Stimulated activated CD4-positive, alpha-beta T cell treated with anti-CD3 and anti-CD28 coated beads, Interleukin-1b, Interleukin-23, amount 100 ng/mL, for 4 hours (primary cell): Measurements from ENCODE around the gene STK16.
A peak's percentile ranks its signal among the peaks of the same experiment; 100 is the strongest.

Source experiments
- DNase-seq, 2 donors: peaks; one replicate each; pipeline ENCODE4 v3.0.0-alpha.2; 2020; ENCODE audit warnings: low read depth in 2 of 2

Gene STK16

DNA sequence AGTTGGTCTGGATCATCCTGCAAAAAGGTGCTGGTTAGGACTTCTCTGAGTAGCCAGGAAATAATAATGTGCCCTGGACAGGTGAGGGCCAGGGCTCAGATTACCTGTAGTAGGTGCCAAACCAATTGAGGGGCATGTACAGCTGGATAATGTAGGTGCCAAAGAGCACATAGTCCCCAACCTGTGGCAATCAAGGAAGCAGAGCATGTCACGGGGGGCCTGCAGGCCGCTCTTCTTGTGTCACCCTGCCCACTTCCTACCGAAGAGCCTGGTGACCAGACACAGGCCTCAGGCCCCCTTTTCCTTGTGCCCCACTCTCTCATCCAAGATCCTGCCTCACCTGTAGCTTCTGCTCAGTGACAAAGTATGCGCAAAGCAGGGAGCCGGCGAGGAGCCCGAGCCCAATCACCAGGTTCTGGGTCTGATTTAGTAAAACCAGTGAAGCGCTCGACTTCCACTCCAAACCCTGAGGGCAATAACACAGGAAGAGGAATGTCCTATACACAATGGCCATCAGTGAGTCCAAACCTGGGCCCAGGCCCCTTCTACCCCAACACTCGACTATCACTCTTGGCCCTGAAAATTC lies 31.7 kb upstream of the STK16 start:
- no peak for DNase-seq

DNA sequence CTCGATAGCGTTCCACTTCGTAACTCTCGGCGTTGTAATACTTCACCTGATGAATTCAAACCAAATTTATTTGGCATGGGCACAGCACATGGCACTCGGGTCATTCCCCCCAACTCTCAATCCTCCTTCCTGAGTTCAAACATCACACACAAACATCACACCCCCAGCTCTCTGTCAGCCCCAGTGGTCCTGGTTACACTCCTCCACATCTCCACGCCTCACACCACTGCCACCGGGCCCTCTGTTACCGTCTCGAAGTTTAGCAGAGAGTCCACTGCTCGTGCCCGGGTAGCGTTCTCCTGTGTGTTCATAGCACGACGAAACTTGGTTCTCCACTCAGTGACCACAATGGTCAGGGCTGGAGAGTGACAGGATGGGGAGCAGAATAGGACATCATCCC lies 31.1 kb upstream of the STK16 start:
- no peak for DNase-seq

DNA sequence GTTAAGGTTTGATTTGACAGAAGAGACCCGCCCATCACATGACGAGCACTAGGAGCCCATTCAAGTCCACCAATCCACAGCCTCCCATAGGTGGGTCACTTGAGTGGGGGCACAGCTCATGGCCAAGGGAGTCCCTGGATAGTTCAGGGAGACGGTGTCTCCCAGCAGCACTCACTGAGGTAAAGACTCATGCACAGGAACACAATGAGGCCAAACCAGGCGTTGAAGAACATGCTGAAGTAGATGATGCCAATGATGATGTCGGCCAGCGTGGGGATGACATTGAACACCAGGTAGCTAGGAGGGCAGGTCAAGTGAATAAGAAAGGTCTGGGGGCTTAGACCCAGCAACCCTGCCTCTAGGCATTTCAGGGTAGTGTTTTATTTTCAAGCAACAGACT lies 30.5 kb upstream of the STK16 start:
- no peak for DNase-seq

- no peak for DNase-seq
Observed at GRCh38 chr2:219215871-219216534, 29.3 kb upstream of the STK16 start.

DNA sequence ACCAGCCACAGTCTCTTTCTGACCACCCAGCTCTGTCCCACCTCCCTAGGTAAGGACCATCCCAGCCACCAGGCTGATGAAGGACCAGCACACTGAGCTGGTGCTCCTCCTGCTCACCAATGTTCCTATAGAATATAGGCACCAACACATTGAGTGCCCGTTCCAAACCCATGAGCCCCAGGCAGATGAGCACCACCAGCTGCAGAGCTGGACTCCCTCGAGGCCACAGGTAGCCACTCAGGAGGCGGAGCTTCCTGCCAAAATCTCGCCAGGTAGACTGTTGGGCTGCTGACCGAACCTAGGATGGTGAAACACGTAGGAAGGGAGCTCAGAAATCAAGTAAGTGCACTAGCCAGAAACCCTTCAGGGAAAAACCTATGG lies 28.8 kb upstream of the STK16 start:
- DNase-seq = no peak

- no peak for DNase-seq
Observed at GRCh38 chr2:219218217-219218731, 27.0 kb upstream of the STK16 start.

- DNase-seq = peak; percentile 83 to 87
Observed at GRCh38 chr2:219218732-219219701, 26.3 kb upstream of the STK16 start, which contains the start of gene ABCB6. Gene ABCB6, minus strand, starts transcription at chr2:219218958. Its CDS starts 285 bp downstream, at chr2:219218673.

DNA sequence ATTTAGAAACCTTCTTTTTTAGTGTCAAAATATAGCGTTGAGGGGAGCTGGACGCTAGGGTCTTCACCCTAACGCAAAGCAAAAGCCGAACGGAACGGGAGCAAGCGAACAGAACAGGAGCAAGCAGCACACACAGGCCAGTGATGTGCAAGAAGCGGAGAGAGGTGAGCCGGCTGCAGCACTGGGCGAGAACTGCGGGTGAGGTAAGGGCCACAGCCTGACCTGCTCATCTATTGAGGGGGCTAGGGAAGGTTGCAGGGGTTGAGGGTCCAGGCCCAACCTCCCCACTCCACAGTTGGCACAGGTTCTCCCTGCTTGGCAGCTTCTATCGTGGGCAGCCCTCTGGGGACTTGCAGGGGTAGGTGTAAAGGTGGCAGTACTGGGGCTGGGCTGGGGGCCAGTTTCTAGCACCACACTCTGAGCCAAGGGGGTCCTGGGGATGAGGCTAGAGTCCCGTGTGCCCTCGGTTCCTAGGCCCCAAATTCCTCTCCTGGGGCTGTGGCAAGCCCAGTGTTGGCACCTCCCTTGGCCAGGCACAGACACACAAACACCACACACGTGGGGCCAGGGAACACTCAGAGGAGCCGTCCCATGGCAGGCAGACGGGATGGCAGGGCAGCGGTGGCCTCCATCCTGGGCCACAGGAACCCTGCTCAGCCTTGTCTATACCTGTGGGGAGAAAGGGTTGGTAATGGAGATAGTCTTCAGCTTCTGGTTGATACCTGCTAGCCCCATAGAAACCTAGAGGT lies 25.3 kb upstream of the STK16 start:
- no peak for DNase-seq

GRCh38 chr2:219220652-219221402 lies 24.5 kb upstream of the STK16 start:
- no peak for DNase-seq

- DNase-seq = no peak
Observed at GRCh38 chr2:219221957-219222518, 23.2 kb upstream of the STK16 start.

GRCh38 chr2:219223831-219224610 lies 21.3 kb upstream of the STK16 start:
- no peak for DNase-seq

DNA sequence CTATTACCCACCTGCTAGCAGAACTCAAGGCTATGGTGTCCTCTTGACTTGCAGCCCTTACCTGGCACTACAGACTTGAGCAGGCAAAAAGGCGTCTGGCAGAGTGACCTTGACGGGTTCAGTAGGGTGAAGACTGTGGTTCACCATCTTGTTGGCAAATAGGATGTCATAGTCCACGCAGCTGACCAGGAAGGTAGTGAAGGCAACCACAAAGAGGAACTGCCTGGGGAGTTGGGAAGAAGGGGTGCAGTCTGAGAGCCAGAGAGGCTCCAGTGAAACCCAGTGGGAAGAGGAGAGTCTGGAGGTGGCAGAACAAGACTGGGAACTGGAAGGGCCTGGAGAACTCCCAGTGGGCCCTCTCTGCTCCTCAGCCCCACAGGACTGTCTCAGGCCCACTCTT lies 19.9 kb upstream of the STK16 start:
- DNase-seq = no peak

DNA sequence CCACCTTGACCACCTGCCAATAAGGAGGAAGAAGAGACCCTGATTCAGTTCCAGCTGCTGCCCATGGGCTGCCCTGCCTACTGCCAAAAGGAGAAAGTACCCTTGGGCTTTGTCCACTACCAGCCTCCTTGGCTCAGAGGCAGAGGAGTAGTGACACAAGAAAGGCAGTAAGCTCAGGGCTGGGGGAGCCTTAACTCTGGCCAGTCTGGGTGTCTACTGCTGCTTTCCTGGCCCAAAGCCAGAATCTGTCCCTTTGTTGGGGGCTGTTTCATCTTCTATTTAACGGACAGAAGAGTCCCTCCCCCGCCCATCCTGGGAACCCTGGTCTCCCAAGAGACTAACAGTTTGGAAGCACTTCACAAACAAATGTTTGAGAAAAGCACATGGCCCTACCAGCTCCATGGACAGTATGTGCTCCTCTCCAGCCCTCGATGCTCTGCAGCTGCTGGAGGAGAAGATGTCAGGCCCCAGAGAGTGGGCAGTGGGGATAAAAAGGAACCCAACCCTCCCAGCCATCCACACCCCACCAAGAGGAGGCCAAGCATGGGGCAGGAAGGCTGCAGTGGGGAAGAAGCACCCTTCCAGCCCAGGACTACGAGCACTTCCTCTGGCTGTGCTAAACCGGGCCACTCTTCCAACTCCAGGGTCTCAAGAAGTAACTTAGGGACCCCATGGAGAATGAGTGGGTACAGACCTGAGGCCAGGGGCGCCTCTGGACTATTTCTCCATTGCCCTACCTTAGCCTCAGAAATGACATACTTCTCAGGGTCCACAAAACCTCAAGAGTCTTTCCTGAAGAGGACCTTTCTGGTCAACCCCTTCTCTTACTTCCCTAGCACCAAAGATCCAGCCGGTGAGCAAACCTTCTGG lies 17.0 kb upstream of the STK16 start:
- no peak for DNase-seq

DNA sequence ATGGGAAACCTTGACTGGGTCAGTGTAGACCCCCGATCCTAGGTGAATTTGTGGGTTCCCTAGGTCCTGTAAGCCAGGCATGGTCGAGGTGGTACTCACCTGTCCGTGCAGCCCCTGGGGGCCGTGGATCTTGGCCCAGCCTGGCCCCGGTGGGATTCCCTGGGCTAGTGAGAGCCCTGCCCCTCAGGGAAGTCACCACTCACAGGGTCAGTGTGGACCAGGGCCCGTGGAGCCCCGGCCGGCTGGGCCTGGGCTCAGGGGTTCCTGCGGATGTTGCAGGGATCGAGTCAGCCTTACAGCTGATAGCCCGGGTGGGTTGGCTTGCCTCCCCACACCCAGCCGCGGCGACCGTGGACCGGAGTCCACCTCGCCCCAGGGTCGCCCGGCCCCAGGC lies 16.4 kb upstream of the STK16 start:
- DNase-seq = no peak

DNA sequence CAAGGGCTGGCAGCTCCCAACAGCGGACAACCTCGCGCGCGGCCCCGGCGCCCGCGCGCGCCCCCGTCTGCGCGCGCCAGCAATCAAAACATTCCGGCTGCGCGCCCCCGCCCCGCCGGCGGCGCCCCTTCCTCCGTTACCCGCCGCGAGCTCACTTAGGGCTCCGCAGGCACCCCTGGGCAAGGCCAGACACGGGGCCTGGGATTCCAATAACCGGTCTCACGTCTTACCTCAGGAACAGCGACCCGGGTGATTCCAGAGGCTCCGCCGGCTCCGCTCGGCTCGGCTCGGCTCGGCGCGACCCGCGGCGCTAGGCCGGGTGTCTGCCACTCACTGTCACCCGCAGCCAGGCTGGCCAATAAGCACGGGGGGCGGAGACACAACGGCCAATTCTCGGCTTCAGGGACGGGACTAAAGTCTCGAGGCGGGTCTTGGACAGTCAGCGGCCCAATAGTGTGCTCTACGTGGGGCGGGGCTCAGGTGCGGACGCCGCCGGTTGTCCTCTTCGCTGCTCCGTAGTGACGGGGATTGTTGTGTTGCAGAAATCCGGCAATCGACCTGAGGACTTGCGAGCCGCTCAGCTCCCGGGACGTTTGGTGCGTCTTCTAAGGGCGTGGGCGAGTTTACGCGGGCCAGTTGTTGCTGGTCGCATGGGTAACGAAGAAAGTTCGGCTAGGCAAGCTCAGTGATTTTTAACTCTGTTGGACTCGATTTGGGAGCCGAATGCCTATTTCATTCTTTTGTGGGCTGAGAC lies 15.8 kb upstream of the STK16 start, which contains the start of the genes ANKZF1 and ATG9A:
ANKZF1 (plus strand) TSS at position 502 of the 754 bp plus-strand sequence. CDS start 452 bp downstream, outside the sequence.
ATG9A (minus strand) TSS at position 332 of the 754 bp plus-strand sequence. CDS start 1,612 bp downstream, outside the sequence.
- peak; percentile 92 to 95 for DNase-seq

- peak in 1 of 2 donors; percentile 30 for DNase-seq
Observed at GRCh38 chr2:219230059-219230540, 15.2 kb upstream of the STK16 start.

- DNase-seq = no peak
Observed at GRCh38 chr2:219234331-219234730, 10.9 kb upstream of the STK16 start.
